HL-60 (cell line): Measurements from ENCODE around the gene SIX2.

ENCODE experiments used
- DNase-seq, 2 experiments: peaks; one replicate each; pipeline ENCODE4 v3.0.0-alpha.2; 2010 to 2020; ENCODE audit warnings: low read depth in 1 of 2, low spot score in 1 of 2
- H3K27ac ChIP-seq: fragments of 250-450 bp; sonication (Bioruptor Pico); replicated peaks from 2 replicates; pipeline ENCODE4 v1.5.1; 2020; ENCODE audit warnings: mild to moderate bottlenecking, moderate library complexity
- H3K27me3 ChIP-seq: fragments of 250-450 bp; sonication (Bioruptor Pico); 2 replicates; pipeline ENCODE4 v1.5.1; 2021; ENCODE audit warnings: mild to moderate bottlenecking, moderate library complexity; ENCODE audit not compliant: insufficient read depth, poor library complexity, severe bottlenecking
- H3K4me3 ChIP-seq: replicated peaks from 2 replicates; pipeline ENCODE4 v1.5.1; 2011; ENCODE audit warnings: mild to moderate bottlenecking, control low read depth, low read length; ENCODE audit not compliant: insufficient read depth
- CTCF ChIP-seq: IDR thresholded peaks from one replicate; pipeline ENCODE4 v1.5.1; 2011; ENCODE audit warnings: low read length, control low read depth, inconsistent platforms; ENCODE audit not compliant: insufficient read depth
- GABPA ChIP-seq: IDR thresholded peaks from 2 replicates; pipeline ENCODE4 v1.6.1; 2012; ENCODE audit warnings: low read depth
- POLR2AphosphoS5 ChIP-seq: IDR thresholded peaks from 2 replicates; pipeline ENCODE4 v1.6.1; 2012; ENCODE audit warnings: low read depth
- REST ChIP-seq: IDR thresholded peaks from 2 replicates; pipeline ENCODE4 v1.6.1; 2012; ENCODE audit warnings: low read depth; ENCODE audit not compliant: insufficient replicate concordance
- SPI1 ChIP-seq: IDR thresholded peaks from 2 replicates; pipeline ENCODE4 v1.6.1; 2012; ENCODE audit warnings: low read depth, mild to moderate bottlenecking, borderline replicate concordance

The SIX2 gene

GRCh38 chr2:45028276-45028675 lies 19.0 kb upstream of the SIX2 start:
- no peak for DNase-seq
- H3K27me3 ChIP-seq = no peaks in the 10 kb centered on the region
- TF ChIP-seq POLR2AphosphoS5 = no peak
- no peak for TF ChIP-seq REST
- no peak for TF ChIP-seq CTCF
- TF ChIP-seq SPI1 = no peak
- no peak for TF ChIP-seq GABPA

GRCh38 chr2:45026924-45027450 lies 17.7 kb upstream of the SIX2 start:
- H3K27me3 ChIP-seq = no peaks in the 10 kb centered on the region
- TF ChIP-seq POLR2AphosphoS5 = no peak
- TF ChIP-seq SPI1 = no peak
- no peak for TF ChIP-seq CTCF
- TF ChIP-seq REST = no peak
- no peak for TF ChIP-seq GABPA

More at GRCh38 chr2:45028276-45028675, 19.0 kb upstream of the SIX2 start:
- Histone ChIP-seq H3K4me3 (no peak overlapping the region), H3K27ac (no peak overlapping the region)

GRCh38 chr2:45024600-45025291 lies 15.5 kb upstream of the SIX2 start:
- Histone ChIP-seq H3K27me3 (no peaks in the 10 kb centered on the region), H3K27ac (no peak overlapping the region), H3K4me3 (no peak overlapping the region)
- no peak for TF ChIP-seq REST
- no peak for TF ChIP-seq POLR2AphosphoS5
- no peak for TF ChIP-seq CTCF
- TF ChIP-seq GABPA = no peak
- no peak for DNase-seq

More at GRCh38 chr2:45026924-45027450, 17.7 kb upstream of the SIX2 start:
- Histone ChIP-seq H3K4me3 (no peak overlapping the region), H3K27ac (no peak overlapping the region)
- no peak for DNase-seq
